ENCODE measurements around the gene ATP6V1F.

GRCh38 chr7:128913870-128914565 lies 51.4 kb downstream of the ATP6V1F start:
- TF ChIP-seq CTCF (IDR thresholded peaks at IDR 0.05) (no peak), POLR2A (IDR thresholded peaks at IDR 0.05) (no peak)
